Measurements from ENCODE around the gene IFI44. TPM values are rescaled to one million over a fixed set of nuclear protein-coding genes. Genes with fewer than 3 reads are reported as not detected.

The IFI44 gene
- total and polyA plus RNA-seq, 10 of the 15 experiments (the other 5 are each of a cell fraction or from before 2014, with no cell fraction given), result 37.7 to 272 (median 90.9) TPM

- H3K36me3 ChIP-seq (ENCODE audit: control insufficient read depth in 2 of 2, insufficient read depth in 2 of 2, low read length in 1 of 2), result peaks cover 0 to 16% of the 10 kb centered on the region in 2 experiments; a peak in 2 of 4 replicates
- ATAC-seq, result peak; percentile 26
- in situ Hi-C loops (cut with MboI) (loop anchor here (5.0 kb wide), 1 partner anchor 33 kb away; no protein-coding TSS in a partner anchor), intact Hi-C loops (cut with micrococcal nuclease; ENCODE audit: unreplicated experiment) (loop anchor here (1.0 to 5.0 kb wide), 3 partner anchors 28 to 942 kb away; partner anchors contain the start of gene ZZZ3)
- H3K27me3 ChIP-seq (replicated peaks in 1 of 2; ENCODE audit: control insufficient read depth in 2 of 2, insufficient read depth in 2 of 2, low read length in 1 of 2), result no peaks in the 10 kb centered on the region
- H3K27ac ChIP-seq (ENCODE audit: control insufficient read depth, insufficient read depth), result peak overlapping the region; percentile 74
- peak overlapping the region; percentile 78 for H3K9ac ChIP-seq (ENCODE audit: control insufficient read depth, insufficient read depth, low read length)
- FAIRE-seq, result no peak
- no TSS peak for BruUV-seq (replicated peaks)
- SMC1A ChIA-PET (ENCODE audit: uncharacterized antibody, unreplicated experiment), result interaction anchor here (0.7 to 2.9 kb wide), 5 partner anchors 25 to 619 kb away, joined by 3 to 22 read pairs (median 4); partner anchors contain the start of genes DNAJB4 and IFI44
- peak overlapping the region; percentile 77 for H3K4me3 ChIP-seq
- no peaks in the 10 kb centered on the region; the same call in 2 of the 3 replicates for H3K9me3 ChIP-seq (replicated peaks; ENCODE audit: control insufficient read depth, insufficient read depth, low read length)
- H4K20me1 ChIP-seq (ENCODE audit: control insufficient read depth, insufficient read depth), result 0 out of 2 replicates have a peak, but pooled peaks cover 2% of the 10 kb centered on the region
- H3K4me2 ChIP-seq (ENCODE audit: control insufficient read depth, insufficient read depth), result peak overlapping the region; percentile 62
- 75% methylated on average over 7 of the region's 7 CpGs for WGBS (ENCODE audit: insufficient coverage, insufficient replicate concordance, low lambda C conversion rate, missing lambda C conversion rate)
- no peak for DNase-seq (ENCODE audit: low read depth, low spot score)
- peaks cover 96% of the 10 kb centered on the region for H3K79me2 ChIP-seq (ENCODE audit: control insufficient read depth, insufficient read depth, low read length)
- TF ChIP-seq RELB (IDR thresholded peaks at IDR 0.05; ENCODE audit: low read depth), result 0 out of 2 replicates have a peak, but pooled peaks have one; percentile 14
- TF ChIP-seq MLLT1 (IDR thresholded peaks at IDR 0.05), result peak; percentile 73
- TF ChIP-seq CEBPZ (IDR thresholded peaks at IDR 0.05; ENCODE audit: low read depth, low read length), result no peak
- RAD21 ChIA-PET (ENCODE audit: unreplicated experiment), result interaction anchor here (0.7 to 2.6 kb wide), 6 partner anchors 8 to 619 kb away, joined by 3 to 18 read pairs (median 4); partner anchors contain the start of gene IFI44
- POLR2A ChIA-PET, result interaction anchor here (0.5 to 2.6 kb wide), 5 partner anchors 26 to 651 kb away, joined by 3 to 20 read pairs (median 8); partner anchors contain the start of gene IFI44
- H3K4me1 ChIP-seq (ENCODE audit: control insufficient read depth, insufficient read depth, low read length), result peaks cover 15% of the 10 kb centered on the region
- H2AFZ ChIP-seq (ENCODE audit: control insufficient read depth, low read depth, low read length), result no peak overlapping the region
- CTCF ChIA-PET, result interaction anchor here (2.4 kb wide), 1 partner anchor 26 kb away, joined by 7 read pairs; the partner anchor contains the start of gene IFI44
Observed at GRCh38 chr1:78624035-78624434, 25.6 kb upstream of the IFI44 start.
